ENCODE results near the gene DCP2. TPM values are rescaled to one million over a fixed set of nuclear protein-coding genes. Genes with fewer than 3 reads are reported as not detected.

Gene DCP2
- polyA plus RNA-seq, 1 donor from 2014 or later, result 26.2 TPM

GRCh38 chr5:112977440-112977861, 853 bp downstream of the DCP2 start:
- H4K20me1 ChIP-seq (ENCODE audit: insufficient read depth), result no peaks in the 10 kb centered on the region
- no peaks in the 10 kb centered on the region for H3K9me2 ChIP-seq (ENCODE audit: insufficient read depth, low read length)
- peak overlapping the region; percentile 89 for H3K4me3 ChIP-seq (ENCODE audit: low read length)
- H2AFZ ChIP-seq (ENCODE audit: low read depth, low read length), result peak overlapping the region; percentile 84
- TF ChIP-seq REST (IDR thresholded peaks at IDR 0.05; ENCODE audit: borderline replicate concordance), result no peak
- no peak for TF ChIP-seq RAD21 (conservative IDR thresholded peaks at IDR 0.05)
- no peak for TF ChIP-seq EZH2 (IDR thresholded peaks at IDR 0.05; ENCODE audit: borderline replicate concordance, insufficient read depth, low read length, poor library complexity, severe bottlenecking)
- no peak for TF ChIP-seq POLR2AphosphoS5 (IDR thresholded peaks at IDR 0.05)
- no peak for TF ChIP-seq CTCF (IDR thresholded peaks at IDR 0.05; ENCODE audit: poor library complexity, severe bottlenecking)
- no peak for TF ChIP-seq TAF1 (IDR thresholded peaks at IDR 0.05; ENCODE audit: low read depth)
- no peak for TF ChIP-seq SMC3 (conservative IDR thresholded peaks at IDR 0.05; ENCODE audit: poor library complexity)
- no peak for TF ChIP-seq EP300 (conservative IDR thresholded peaks at IDR 0.05; ENCODE audit: poor library complexity, severe bottlenecking)
- TF ChIP-seq MXI1 (conservative IDR thresholded peaks at IDR 0.05; ENCODE audit: poor library complexity, severe bottlenecking), result no peak
- no peaks in the 10 kb centered on the region for H3F3A ChIP-seq (ENCODE audit: insufficient read depth, low read length, poor library complexity, severe bottlenecking)
- H3K27me3 ChIP-seq (ENCODE audit: insufficient read depth, low read depth, low read length), result no peaks in the 10 kb centered on the region
- no peaks in the 10 kb centered on the region for H3K9me3 ChIP-seq (ENCODE audit: low read length)
- H3K79me2 ChIP-seq (replicated peaks; ENCODE audit: insufficient read depth, low read length), result peaks cover 44% of the 10 kb centered on the region
- H3K4me2 ChIP-seq (ENCODE audit: low read length), result peak overlapping the region; percentile 63
- peak overlapping the region; percentile 77 for H3K9ac ChIP-seq (ENCODE audit: low read length)
- H3K36me3 ChIP-seq (ENCODE audit: insufficient read depth, low read length), result no peaks in the 10 kb centered on the region
- peak overlapping the region; percentile 75 for H3K27ac ChIP-seq (ENCODE audit: low read length)

GRCh38 chr5:112978836-112979235, 2.2 kb downstream of the DCP2 start:
- no peaks in the 10 kb centered on the region for H3K27me3 ChIP-seq (ENCODE audit: insufficient read depth, low read depth, low read length)
- peak overlapping the region; percentile 89 for H3K4me3 ChIP-seq (ENCODE audit: low read length)
- no peaks in the 10 kb centered on the region for H3K36me3 ChIP-seq (ENCODE audit: insufficient read depth, low read length)
- no peaks in the 10 kb centered on the region for H3K9me3 ChIP-seq (ENCODE audit: low read length)
- H2AFZ ChIP-seq (ENCODE audit: low read depth, low read length), result no peak overlapping the region
- H3K79me2 ChIP-seq (replicated peaks; ENCODE audit: insufficient read depth, low read length), result peaks cover 58% of the 10 kb centered on the region
- H3K9me2 ChIP-seq (ENCODE audit: insufficient read depth, low read length), result no peaks in the 10 kb centered on the region
- peak overlapping the region; percentile 38 for H3K4me2 ChIP-seq (ENCODE audit: low read length)
- no peak overlapping the region for H3K9ac ChIP-seq (ENCODE audit: low read length)
- H4K20me1 ChIP-seq (ENCODE audit: insufficient read depth), result no peaks in the 10 kb centered on the region
- no peak overlapping the region for H3K27ac ChIP-seq (ENCODE audit: low read length)
- H3F3A ChIP-seq (ENCODE audit: insufficient read depth, low read length, poor library complexity, severe bottlenecking), result no peaks in the 10 kb centered on the region
- no peak for TF ChIP-seq MXI1 (conservative IDR thresholded peaks at IDR 0.05; ENCODE audit: poor library complexity, severe bottlenecking)
- TF ChIP-seq TAF1 (IDR thresholded peaks at IDR 0.05; ENCODE audit: low read depth), result no peak
- no peak for TF ChIP-seq REST (IDR thresholded peaks at IDR 0.05; ENCODE audit: borderline replicate concordance)
- TF ChIP-seq CTCF (IDR thresholded peaks at IDR 0.05; ENCODE audit: poor library complexity, severe bottlenecking), result no peak
- TF ChIP-seq POLR2AphosphoS5 (IDR thresholded peaks at IDR 0.05), result no peak
- TF ChIP-seq SMC3 (conservative IDR thresholded peaks at IDR 0.05; ENCODE audit: poor library complexity), result no peak
- TF ChIP-seq EP300 (conservative IDR thresholded peaks at IDR 0.05; ENCODE audit: poor library complexity, severe bottlenecking), result no peak
- no peak for TF ChIP-seq RAD21 (conservative IDR thresholded peaks at IDR 0.05)
- no peak for TF ChIP-seq EZH2 (IDR thresholded peaks at IDR 0.05; ENCODE audit: borderline replicate concordance, insufficient read depth, low read length, poor library complexity, severe bottlenecking)

All from neural cell (in vitro differentiated cells).